GM10266 (cell line): ENCODE measurements around the gene FAM209A.
"Not testable (repeated sequence)": the region's sequence is repeated elsewhere in the genome, so short reads cannot be mapped to it uniquely, and the experiment has no call there.

ENCODE experiments used
- DNase-seq: peaks from one replicate; pipeline ENCODE4 v3.0.0; 2012; ENCODE audit errors: extremely low spot score
- TF ChIP-seq, protein P1 (sequence below): IDR thresholded peaks from 2 replicates; pipeline ENCODE4 v1.5.1; 2012; ENCODE audit warnings: mild to moderate bottlenecking, low read depth; ENCODE audit not compliant: control insufficient read depth, insufficient read depth; ENCODE audit errors: missing control alignments

The FAM209A gene

DNA sequence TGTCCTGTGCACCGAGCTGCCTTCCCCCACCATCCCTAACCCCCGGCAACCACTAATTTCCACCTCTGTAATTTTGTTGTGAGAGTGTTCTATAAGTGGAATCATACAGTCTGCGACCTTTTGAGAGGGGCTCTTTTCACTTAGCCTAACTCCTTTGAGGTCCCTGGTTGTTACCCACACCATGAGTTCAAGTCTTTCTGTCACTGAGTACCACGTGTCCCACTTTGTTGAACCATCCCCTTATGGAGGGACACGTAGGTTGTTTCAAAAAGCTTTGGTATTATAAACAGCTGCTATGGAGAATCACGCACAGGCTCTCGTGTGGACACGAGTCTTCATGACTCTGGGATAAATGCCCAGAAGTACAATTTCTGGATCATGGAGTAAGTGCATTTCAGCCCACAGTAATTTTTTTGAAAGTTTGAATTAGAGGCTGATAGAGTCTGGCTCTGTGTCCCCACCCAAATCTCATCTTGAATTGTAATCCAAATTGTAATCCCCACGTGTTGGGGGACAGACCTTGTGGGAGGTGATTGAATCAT lies 18.0 kb downstream of the FAM209A start:
- DNase-seq = no peak
- TF ChIP-seq, protein P1, sequence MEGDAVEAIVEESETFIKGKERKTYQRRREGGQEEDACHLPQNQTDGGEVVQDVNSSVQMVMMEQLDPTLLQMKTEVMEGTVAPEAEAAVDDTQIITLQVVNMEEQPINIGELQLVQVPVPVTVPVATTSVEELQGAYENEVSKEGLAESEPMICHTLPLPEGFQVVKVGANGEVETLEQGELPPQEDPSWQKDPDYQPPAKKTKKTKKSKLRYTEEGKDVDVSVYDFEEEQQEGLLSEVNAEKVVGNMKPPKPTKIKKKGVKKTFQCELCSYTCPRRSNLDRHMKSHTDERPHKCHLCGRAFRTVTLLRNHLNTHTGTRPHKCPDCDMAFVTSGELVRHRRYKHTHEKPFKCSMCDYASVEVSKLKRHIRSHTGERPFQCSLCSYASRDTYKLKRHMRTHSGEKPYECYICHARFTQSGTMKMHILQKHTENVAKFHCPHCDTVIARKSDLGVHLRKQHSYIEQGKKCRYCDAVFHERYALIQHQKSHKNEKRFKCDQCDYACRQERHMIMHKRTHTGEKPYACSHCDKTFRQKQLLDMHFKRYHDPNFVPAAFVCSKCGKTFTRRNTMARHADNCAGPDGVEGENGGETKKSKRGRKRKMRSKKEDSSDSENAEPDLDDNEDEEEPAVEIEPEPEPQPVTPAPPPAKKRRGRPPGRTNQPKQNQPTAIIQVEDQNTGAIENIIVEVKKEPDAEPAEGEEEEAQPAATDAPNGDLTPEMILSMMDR = no peak

DNA sequence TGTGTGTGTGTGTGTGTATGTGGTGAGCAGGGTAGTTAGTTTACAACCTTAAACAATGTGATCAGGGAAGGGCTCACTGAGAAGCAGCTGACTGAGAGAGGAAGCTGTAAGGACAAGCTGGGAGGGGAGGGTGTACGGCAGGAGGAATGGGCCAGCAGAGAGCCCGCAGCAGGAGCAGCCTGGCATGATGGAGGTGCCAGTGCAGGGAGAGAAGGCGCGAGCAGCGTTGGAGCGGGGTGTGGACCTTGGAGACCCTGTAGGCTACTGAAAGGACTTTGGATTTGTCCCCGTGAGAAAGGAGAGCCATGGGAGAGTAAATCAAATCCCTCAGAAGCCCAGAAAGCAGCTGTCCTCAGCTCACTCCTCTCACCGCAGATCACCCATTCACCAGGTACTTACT lies 27.0 kb downstream of the FAM209A start:
- no peak for DNase-seq
- TF ChIP-seq, protein P1 = no peak

DNA sequence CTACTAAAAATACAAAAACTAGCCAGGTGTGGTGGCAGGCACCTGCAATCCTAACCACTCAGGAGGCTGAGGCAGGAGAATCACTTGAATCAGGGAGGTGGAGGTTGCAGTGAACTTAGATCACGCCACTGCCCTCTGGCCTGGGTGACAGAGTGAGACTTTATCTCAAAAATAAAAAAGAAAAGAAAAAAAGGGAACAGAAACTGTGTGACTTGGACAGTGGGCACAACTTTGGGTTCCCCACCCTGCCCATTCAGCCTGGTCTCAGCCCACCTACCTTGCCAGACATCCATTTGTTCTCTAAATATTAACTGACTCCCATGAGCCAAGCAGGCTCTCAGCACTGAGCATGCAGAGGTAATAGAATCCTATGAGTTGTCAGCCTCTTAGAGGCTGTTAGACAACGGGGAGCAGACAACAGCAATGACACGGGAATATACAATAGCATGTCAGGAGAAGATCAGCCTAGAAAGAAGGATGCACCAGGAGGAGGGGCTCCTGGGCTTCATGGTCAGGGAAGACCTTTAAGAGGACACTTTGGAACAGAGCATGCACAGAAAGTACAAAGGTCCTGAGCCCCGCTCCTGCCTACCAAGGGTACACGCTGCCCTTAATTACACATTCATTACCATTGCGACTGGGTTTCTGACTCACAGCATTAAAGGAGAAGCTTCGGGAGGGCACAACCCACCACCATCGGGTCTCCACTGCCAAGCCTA lies 28.5 kb downstream of the FAM209A start:
- no peak for DNase-seq
- TF ChIP-seq, protein P1 = no peak

DNA sequence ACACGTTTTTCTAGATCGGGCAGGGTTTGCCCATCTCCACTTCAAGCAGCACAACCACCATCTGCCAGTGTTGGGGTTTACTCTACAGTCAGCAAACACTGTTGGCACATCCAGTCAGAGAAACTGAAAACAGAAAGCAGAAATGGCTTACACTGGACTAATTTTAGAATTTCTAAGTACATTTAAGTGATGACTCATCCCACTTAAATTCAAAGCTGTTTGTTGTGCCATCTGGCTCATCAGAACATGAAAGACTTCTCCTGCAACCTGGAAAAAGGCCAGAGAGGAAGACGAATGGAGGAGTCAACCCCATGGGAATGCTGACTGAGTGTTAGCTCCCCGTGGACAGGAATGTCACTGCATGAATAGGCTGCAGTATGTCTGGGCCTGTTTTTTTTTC lies 30.3 kb downstream of the FAM209A start:
- peak; percentile 40 for DNase-seq
- TF ChIP-seq, protein P1 = no peak

DNA sequence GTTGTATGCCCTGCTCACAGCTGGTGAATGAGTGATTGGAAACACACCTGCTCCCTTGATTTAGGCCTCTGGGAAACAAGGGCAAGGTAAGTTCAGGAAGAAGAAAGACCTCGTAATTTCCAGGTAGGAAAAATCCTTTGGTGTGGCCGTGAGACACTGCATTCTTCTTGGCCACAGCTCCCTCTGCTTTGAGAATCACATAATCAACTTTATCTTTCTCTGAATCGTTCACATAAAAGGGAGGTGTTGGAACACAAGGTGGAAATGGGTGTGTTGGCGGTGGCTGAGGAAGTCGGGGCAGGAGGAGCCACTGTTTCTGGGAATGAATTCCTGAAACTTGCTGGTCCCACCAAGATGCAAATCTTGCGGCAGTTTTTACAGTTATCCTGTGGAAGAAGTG lies 34.4 kb downstream of the FAM209A start:
- TF ChIP-seq, protein P1 = no peak
- DNase-seq = no peak

DNA sequence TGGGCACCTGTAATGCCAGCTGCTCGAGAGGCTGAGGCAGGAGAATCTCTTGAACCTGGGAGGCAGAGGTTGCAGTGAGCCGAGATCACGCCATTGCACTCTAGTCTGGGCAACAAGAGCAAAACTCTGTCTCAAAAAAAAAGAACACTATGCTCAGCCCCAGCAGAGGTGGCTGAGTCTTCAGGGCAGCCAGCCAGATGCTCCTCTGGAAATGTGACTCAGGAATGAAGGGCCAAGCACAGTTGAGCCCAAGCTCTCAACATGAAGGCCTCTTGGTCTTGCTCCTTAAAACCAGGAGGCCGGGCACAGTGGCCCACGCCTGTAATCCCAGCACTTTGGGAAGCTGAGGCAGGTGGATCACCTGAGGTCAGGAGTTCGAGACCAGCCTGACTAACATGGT lies 40.0 kb downstream of the FAM209A start:
- DNase-seq = not testable (repeated sequence)

DNA sequence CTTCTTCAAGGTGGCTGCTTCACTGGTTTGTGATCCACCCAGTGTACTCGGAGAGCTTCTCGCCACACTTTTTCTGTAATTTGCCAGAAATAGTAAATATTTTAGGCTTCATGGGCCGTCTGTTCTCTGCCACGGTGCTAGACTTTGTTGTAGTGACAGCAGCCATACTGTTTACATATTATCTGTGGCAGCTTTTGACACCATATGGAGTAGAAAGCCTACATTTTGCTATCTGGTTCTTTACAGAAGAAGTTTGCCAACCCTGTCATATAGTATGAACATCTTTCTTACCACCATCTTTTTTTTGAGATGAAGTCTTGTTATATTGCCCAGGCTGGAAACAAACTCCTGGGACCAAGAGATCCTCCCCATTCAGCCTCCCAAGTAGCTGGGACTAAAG lies 41.0 kb downstream of the FAM209A start:
- TF ChIP-seq, protein P1 = no peak
- DNase-seq = no peak
